Suprapubic skin (tissue), 4 donors: ENCODE results near the gene PLEKHO1. TPM values are rescaled to one million over a fixed set of nuclear protein-coding genes. Genes with fewer than 3 reads are reported as not detected.
A peak's percentile ranks its signal among the peaks of the same experiment; 100 is the strongest.

Experiments
- DNase-seq, 2 donors: peaks; one replicate each; pipeline ENCODE4 v3.0.0-alpha.2; 2019; ENCODE audit warnings: low spot score in 2 of 2
- H3K27ac ChIP-seq: fragments of 200-600 bp; sonication (generic); one replicate; pipeline ENCODE4 v1.5.1; 2019
- H3K27me3 ChIP-seq: fragments of 200-600 bp; sonication (generic); one replicate; pipeline ENCODE4 v1.5.1; 2019
- H3K36me3 ChIP-seq: fragments of 200-600 bp; sonication (generic); one replicate; pipeline ENCODE4 v1.5.1; 2019
- H3K4me1 ChIP-seq: fragments of 200-600 bp; sonication (generic); one replicate; pipeline ENCODE4 v1.5.1; 2019
- H3K4me3 ChIP-seq: fragments of 200-600 bp; sonication (generic); one replicate; pipeline ENCODE4 v1.5.1; 2019; ENCODE audit warnings: mild to moderate bottlenecking
- H3K9me3 ChIP-seq: fragments of 200-600 bp; sonication (generic); one replicate; pipeline ENCODE4 v1.5.1; 2019
- EP300 ChIP-seq: sonication (generic); formaldehyde crosslinking; IDR thresholded peaks from one replicate; pipeline ENCODE4 v1.6.1; 2017; ENCODE audit warnings: antibody characterized with exemption
- POLR2A ChIP-seq, 2 donors: fragments of 450-650 bp; IDR thresholded peaks; one replicate each; pipeline ENCODE4 v1.6.1; 2017; ENCODE audit warnings: antibody characterized with exemption in 2 of 2, mild to moderate bottlenecking in 2 of 2, moderate library complexity in 2 of 2
- POLR2AphosphoS5 ChIP-seq, 3 donors: sonication (generic); formaldehyde crosslinking; IDR thresholded peaks; one replicate each; pipeline ENCODE4 v1.6.1; 2017; ENCODE audit warnings: antibody characterized with exemption in 3 of 3
- WGBS: methylation state at CpG from one replicate; pipeline ENCODE4 v1.1.5; 2018; 5-methylcytosine and 5-hydroxymethylcytosine counted together
- total RNA-seq, 4 donors: library from RNA; depleted of rRNA; stranded (reverse); fragments of >200 nt; gene quantifications; one replicate each; pipeline ENCODE4 v1.1.0, GENCODE V29; 2016
- TF ChIP-seq, protein P1 (sequence below), 2 donors: fragments of 200-600 bp in 1 of 2; fragments of 450-650 bp in 1 of 2; sonication (generic) in 1 of 2; IDR thresholded peaks; one replicate each; pipeline ENCODE4 v1.5.1; 2016 to 2019; ENCODE audit warnings: antibody characterized with exemption in 2 of 2, mild to moderate bottlenecking in 1 of 2, moderate library complexity in 1 of 2

Gene PLEKHO1, protein sequence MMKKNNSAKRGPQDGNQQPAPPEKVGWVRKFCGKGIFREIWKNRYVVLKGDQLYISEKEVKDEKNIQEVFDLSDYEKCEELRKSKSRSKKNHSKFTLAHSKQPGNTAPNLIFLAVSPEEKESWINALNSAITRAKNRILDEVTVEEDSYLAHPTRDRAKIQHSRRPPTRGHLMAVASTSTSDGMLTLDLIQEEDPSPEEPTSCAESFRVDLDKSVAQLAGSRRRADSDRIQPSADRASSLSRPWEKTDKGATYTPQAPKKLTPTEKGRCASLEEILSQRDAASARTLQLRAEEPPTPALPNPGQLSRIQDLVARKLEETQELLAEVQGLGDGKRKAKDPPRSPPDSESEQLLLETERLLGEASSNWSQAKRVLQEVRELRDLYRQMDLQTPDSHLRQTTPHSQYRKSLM
- 10 to 100 TPM in 3 of 4 donors, 1 to 10 TPM in 1; 4.8 to 19.2 (median 10.7) TPM for total RNA-seq

GRCh38 chr1:150149271-150150132 is at the start of gene PLEKHO1:
TSS of gene PLEKHO1 (plus strand) at chr1:150149916. CDS start at chr1:150150258, 342 bp downstream.
- H3K4me1 ChIP-seq, result peaks cover 39% of the 10 kb centered on the region
- peak within 1 kb of the TSS; percentile 91 for H3K27ac ChIP-seq

DNA sequence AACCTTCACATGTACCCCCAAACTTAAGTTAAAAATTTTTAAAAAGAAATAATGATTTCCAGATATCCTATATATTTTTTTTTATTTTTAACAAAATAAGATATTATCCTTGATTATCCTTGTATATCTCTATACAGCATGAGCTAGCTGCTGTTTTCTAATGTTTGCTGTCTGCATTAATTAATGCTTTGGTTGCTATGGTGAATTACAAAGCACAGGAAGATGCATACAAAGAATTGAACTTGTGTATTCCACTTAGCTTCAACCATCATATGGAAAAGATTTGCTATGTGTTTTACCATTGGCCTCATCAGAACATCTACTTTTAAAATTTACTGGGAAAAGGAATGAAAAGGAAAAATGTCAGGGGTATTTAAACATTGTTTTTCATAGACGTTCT is 46.7 kb upstream of the PLEKHO1 start:
- TF ChIP-seq EP300, result no peak
- TF ChIP-seq POLR2AphosphoS5 (IDR thresholded peaks at IDR 0.05), result no peak
- TF ChIP-seq POLR2A (IDR thresholded peaks at IDR 0.05), result no peak
- TF ChIP-seq, protein P1, sequence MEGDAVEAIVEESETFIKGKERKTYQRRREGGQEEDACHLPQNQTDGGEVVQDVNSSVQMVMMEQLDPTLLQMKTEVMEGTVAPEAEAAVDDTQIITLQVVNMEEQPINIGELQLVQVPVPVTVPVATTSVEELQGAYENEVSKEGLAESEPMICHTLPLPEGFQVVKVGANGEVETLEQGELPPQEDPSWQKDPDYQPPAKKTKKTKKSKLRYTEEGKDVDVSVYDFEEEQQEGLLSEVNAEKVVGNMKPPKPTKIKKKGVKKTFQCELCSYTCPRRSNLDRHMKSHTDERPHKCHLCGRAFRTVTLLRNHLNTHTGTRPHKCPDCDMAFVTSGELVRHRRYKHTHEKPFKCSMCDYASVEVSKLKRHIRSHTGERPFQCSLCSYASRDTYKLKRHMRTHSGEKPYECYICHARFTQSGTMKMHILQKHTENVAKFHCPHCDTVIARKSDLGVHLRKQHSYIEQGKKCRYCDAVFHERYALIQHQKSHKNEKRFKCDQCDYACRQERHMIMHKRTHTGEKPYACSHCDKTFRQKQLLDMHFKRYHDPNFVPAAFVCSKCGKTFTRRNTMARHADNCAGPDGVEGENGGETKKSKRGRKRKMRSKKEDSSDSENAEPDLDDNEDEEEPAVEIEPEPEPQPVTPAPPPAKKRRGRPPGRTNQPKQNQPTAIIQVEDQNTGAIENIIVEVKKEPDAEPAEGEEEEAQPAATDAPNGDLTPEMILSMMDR (IDR thresholded peaks at IDR 0.05), result no peak
- no peaks in the 10 kb centered on the region for H3K27me3 ChIP-seq
- H3K27ac ChIP-seq, result no peak overlapping the region
- H3K36me3 ChIP-seq, result peaks cover 15% of the 10 kb centered on the region
- H3K9me3 ChIP-seq, result no peaks in the 10 kb centered on the region
- no peaks in the 10 kb centered on the region for H3K4me1 ChIP-seq
- no peak overlapping the region for H3K4me3 ChIP-seq
- WGBS, result 39% methylated on average over 1 of the region's 1 CpG
- no peak for DNase-seq

More at GRCh38 chr1:150149271-150150132, at the start of gene PLEKHO1:
- WGBS, result under 1% methylated on average over 49 of the region's 89 CpGs
- Histone ChIP-seq H3K4me3 (peak within 1 kb of the TSS; percentile 85), H3K36me3 (peaks cover 5% of the 10 kb centered on the region), H3K27me3 (no peaks in the 10 kb centered on the region), H3K9me3 (no peaks in the 10 kb centered on the region)
- TF ChIP-seq, protein P1 (IDR thresholded peaks at IDR 0.05), result no peak
- TF ChIP-seq POLR2AphosphoS5 (IDR thresholded peaks at IDR 0.05) (no peak), EP300 (no peak), POLR2A (IDR thresholded peaks at IDR 0.05) (peak; percentile 26 to 42)
- DNase-seq, result peak; percentile 90 to 92

DNA sequence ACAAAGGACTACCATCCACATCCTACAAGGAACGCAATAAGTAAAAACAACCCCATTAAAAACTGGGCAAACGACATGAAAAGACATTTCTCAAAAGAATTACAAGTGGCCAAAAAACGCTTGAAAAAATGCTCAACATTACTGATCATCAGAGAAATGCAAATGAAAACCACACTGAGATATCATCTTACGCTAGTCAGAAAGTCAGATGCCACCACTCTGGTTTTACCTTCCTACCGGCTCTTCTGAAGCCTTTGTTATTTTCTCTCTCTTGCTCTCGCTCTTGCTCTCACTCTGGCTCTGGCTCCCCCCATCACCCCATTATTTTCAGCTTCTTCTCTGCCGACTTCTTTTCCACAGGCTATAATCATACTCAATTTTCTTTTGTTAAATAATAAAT is 43.4 kb upstream of the PLEKHO1 start:
- Histone ChIP-seq H3K36me3 (peaks cover 7% of the 10 kb centered on the region), H3K4me3 (no peak overlapping the region), H3K27ac (no peak overlapping the region), H3K27me3 (no peaks in the 10 kb centered on the region), H3K4me1 (no peaks in the 10 kb centered on the region), H3K9me3 (no peaks in the 10 kb centered on the region)
- 87% methylated on average over 7 of the region's 7 CpGs for WGBS
- no peak for DNase-seq
- TF ChIP-seq POLR2A (IDR thresholded peaks at IDR 0.05), result no peak
- TF ChIP-seq EP300, result no peak
- no peak for TF ChIP-seq POLR2AphosphoS5 (IDR thresholded peaks at IDR 0.05)
- TF ChIP-seq, protein P1 (IDR thresholded peaks at IDR 0.05), result no peak

DNA sequence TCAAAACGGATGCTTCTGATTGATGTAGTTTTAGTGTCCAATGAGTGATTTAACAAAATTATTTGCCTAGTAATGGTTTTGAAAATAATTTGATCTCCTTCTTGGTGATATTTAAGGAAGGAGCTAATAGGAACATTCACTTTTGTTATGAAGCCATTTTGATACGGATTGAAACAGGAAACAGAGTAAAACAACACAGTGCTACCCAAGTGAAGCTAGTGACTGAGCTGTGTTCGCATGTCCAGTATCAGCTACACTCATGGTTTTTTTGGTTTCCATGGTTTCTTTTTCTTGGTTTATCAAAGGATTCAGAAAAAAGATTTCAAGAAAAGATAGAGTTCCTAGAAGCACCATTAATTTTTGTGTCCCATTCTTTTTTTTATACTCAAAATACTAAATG is 40.1 kb upstream of the PLEKHO1 start:
- DNase-seq, result no peak
- no peak overlapping the region for H3K27ac ChIP-seq
- H3K9me3 ChIP-seq, result no peaks in the 10 kb centered on the region
- TF ChIP-seq, protein P1 (IDR thresholded peaks at IDR 0.05), result no peak
- TF ChIP-seq POLR2A (IDR thresholded peaks at IDR 0.05), result no peak
- no peak for TF ChIP-seq POLR2AphosphoS5 (IDR thresholded peaks at IDR 0.05)
- TF ChIP-seq EP300, result no peak
- no peak overlapping the region for H3K4me3 ChIP-seq
- H3K4me1 ChIP-seq, result no peaks in the 10 kb centered on the region
- peaks cover 23% of the 10 kb centered on the region for H3K36me3 ChIP-seq
- no peaks in the 10 kb centered on the region for H3K27me3 ChIP-seq
- 70% methylated on average over 3 of the region's 3 CpGs for WGBS

GRCh38 chr1:150110116-150110515 is 39.6 kb upstream of the PLEKHO1 start:
- Histone ChIP-seq H3K4me3 (no peak overlapping the region), H3K9me3 (no peaks in the 10 kb centered on the region), H3K27ac (no peak overlapping the region), H3K4me1 (no peaks in the 10 kb centered on the region), H3K27me3 (no peaks in the 10 kb centered on the region), H3K36me3 (peaks cover 23% of the 10 kb centered on the region)
- TF ChIP-seq POLR2A (IDR thresholded peaks at IDR 0.05) (no peak), EP300 (no peak), POLR2AphosphoS5 (IDR thresholded peaks at IDR 0.05) (no peak)
- TF ChIP-seq, protein P1 (IDR thresholded peaks at IDR 0.05), result no peak
- WGBS, result 73% methylated on average over 2 of the region's 2 CpGs
- no peak for DNase-seq
